SIG-M5 treated with dmso at 0.1 percent for 504 hours (cell line): ENCODE measurements around the gene SLC24A3.

Experiments
- DNase-seq: peaks from one replicate; lab custom pipeline; 2025; ENCODE audit not compliant: unreplicated experiment; lab: John Stamatoyannopoulos, UW

Gene SLC24A3

GRCh38 chr20:19269737-19270340 is 57.4 kb downstream of the SLC24A3 start:
- DNase-seq = no peak

- DNase-seq = no peak
These were observed 59.6 kb downstream of the SLC24A3 start for GRCh38 chr20:19271879-19272651.

GRCh38 chr20:19272976-19273654 is 60.7 kb downstream of the SLC24A3 start:
- DNase-seq = no peak

GRCh38 chr20:19274001-19274400 is 61.6 kb downstream of the SLC24A3 start:
- DNase-seq = no peak

- DNase-seq = no peak
These were observed 62.1 kb downstream of the SLC24A3 start for GRCh38 chr20:19274412-19275015.

- DNase-seq = no peak
These were observed 62.7 kb downstream of the SLC24A3 start for GRCh38 chr20:19275038-19275629.

- no peak for DNase-seq
These were observed 63.2 kb downstream of the SLC24A3 start for GRCh38 chr20:19275630-19276071.

GRCh38 chr20:19277381-19277780 is 64.9 kb downstream of the SLC24A3 start:
- DNase-seq = peak; percentile 75

- no peak for DNase-seq
These were observed 71.1 kb downstream of the SLC24A3 start for GRCh38 chr20:19283490-19284025.

- no peak for DNase-seq
These were observed 72.1 kb downstream of the SLC24A3 start for GRCh38 chr20:19284400-19285178.

- no peak for DNase-seq
These were observed 73.0 kb downstream of the SLC24A3 start for GRCh38 chr20:19285436-19285835.

- DNase-seq = no peak
These were observed 75.6 kb downstream of the SLC24A3 start for GRCh38 chr20:19288061-19288460.

- no peak for DNase-seq
These were observed 76.2 kb downstream of the SLC24A3 start for GRCh38 chr20:19288636-19289035.

- no peak for DNase-seq
These were observed 77.0 kb downstream of the SLC24A3 start for GRCh38 chr20:19289451-19289850.

GRCh38 chr20:19291024-19291817 is 78.8 kb downstream of the SLC24A3 start:
- DNase-seq = no peak

- DNase-seq = no peak
These were observed 79.3 kb downstream of the SLC24A3 start for GRCh38 chr20:19291818-19292132.

GRCh38 chr20:19292254-19292653 is 79.8 kb downstream of the SLC24A3 start:
- DNase-seq = no peak

GRCh38 chr20:19295076-19295475 is 82.6 kb downstream of the SLC24A3 start:
- no peak for DNase-seq

GRCh38 chr20:19298652-19299051 is 86.2 kb downstream of the SLC24A3 start:
- no peak for DNase-seq

- DNase-seq = no peak
These were observed 88.0 kb downstream of the SLC24A3 start for GRCh38 chr20:19300395-19300794.
